T47D (cell line): ENCODE results near the gene IL15.
A peak's percentile ranks its signal among the peaks of the same experiment; 100 is the strongest.

Experiments used
- DNase-seq, 2 experiments: peaks; one replicate each; pipeline versions ENCODE4 v3.0.0 to v3.0.0-alpha.2; 2011 to 2012; ENCODE audit warnings: low read depth in 1 of 2, low spot score in 1 of 2
- JUND ChIP-seq: IDR thresholded peaks from 2 replicates; pipeline ENCODE4 v1.6.1; 2012; ENCODE audit warnings: low read depth
- in situ Hi-C: cut with HindIII; loops from 2 replicates; pipeline ENCODE4 v1.10.0; 2016; ENCODE audit warnings: low sequenced_read_pairs, low pct_unique_long_range_greater_than_20kb

Gene IL15

GRCh38 chr4:141635736-141636081 lies 674 bp upstream of the IL15 start:
- DNase-seq = no peak
- in situ Hi-C loops = no loop called here
- no peak for TF ChIP-seq JUND

DNA sequence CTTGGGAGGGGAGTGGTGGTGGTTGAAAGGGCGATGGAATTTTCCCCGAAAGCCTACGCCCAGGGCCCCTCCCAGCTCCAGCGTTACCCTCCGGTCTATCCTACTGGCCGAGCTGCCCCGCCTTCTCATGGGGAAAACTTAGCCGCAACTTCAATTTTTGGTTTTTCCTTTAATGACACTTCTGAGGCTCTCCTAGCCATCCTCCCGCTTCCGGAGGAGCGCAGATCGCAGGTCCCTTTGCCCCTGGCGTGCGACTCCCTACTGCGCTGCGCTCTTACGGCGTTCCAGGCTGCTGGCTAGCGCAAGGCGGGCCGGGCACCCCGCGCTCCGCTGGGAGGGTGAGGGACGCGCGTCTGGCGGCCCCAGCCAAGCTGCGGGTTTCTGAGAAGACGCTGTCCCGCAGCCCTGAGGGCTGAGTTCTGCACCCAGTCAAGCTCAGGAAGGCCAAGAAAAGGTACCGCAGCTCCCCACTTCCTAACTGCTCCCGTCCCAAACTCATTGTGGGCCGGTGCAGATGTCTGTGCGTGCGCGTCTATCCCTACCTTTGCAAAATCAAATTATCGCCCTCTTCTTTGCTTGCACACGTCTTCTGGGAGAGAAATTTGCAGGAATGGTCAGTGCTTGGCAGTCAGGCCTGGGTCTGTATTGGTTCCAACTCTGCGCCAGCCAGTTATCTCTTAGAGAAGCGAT lies 533 bp downstream of the IL15 start:
- peak; percentile 47 to 54 for DNase-seq
- no peak for TF ChIP-seq JUND
- in situ Hi-C loops = no loop called here

- no peak for DNase-seq
- no peak for TF ChIP-seq JUND
- in situ Hi-C loops = no loop called here
Measured at GRCh38 chr4:141637565-141637964, 1.2 kb downstream of the IL15 start.

GRCh38 chr4:141638230-141638629 lies 1.8 kb downstream of the IL15 start:
- DNase-seq = no peak
- TF ChIP-seq JUND = no peak
- in situ Hi-C loops = no loop called here

DNA sequence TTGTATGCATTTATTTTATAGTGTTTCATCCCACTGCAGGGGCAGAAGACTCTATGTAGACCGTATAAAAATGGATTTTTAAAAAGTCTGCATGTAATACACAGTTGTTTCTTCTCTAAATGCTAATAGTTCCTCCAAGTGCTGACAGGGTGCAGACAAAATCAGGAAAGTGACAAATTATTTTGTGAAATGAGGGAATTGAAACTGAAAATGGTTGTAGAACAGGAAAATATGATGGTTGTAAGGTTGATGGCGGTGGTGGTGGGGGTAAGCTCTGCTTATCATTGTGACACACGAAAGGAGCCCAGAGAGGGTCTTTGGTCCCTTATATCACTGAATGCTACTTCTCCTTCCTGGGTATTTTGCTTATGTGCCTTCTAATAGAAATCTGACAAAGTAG lies 4.3 kb downstream of the IL15 start:
- in situ Hi-C loops = no loop called here
- TF ChIP-seq JUND = no peak
- no peak for DNase-seq

DNA sequence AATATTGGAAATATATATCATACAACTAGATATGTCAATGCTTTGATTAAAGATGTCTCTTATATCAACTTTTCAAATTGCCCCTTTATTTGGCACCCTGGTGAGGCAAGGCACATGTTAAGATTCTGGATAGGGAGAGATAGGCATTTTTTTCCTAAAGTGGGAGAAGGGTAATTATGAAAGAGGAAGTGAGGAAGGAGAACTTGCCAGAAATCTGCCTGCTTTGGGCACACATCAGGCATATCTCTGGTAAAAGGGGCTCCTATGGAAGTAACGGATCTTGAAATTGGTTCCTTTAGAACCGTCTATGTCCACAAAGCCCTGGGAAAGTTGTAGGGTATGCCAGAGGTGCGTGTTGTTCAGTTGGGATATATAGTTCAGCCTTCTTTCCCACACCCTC lies 5.7 kb downstream of the IL15 start:
- DNase-seq = no peak
- TF ChIP-seq JUND = no peak
- in situ Hi-C loops = no loop called here

DNA sequence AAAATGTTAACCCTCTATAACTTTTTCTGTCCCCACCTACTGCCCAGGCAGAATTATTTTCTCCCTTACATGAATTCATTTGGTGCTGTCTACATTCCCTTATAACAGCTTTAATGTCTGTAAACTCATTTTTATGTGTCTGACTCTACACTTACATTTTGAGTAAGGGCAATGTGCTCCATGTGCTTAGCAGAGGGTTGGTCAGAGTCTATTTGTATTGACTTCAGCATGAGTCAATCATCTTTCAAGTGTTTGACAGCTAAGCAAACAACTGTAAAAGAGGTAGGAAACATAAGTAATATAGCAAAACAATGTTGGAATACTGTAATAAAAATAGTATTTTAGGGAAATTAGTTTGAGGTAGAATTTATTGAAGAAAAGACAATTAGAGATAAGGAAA lies 6.3 kb downstream of the IL15 start:
- TF ChIP-seq JUND = no peak
- DNase-seq = no peak
- in situ Hi-C loops = no loop called here

GRCh38 chr4:141643557-141643956 lies 7.2 kb downstream of the IL15 start:
- no peak for TF ChIP-seq JUND
- DNase-seq = no peak
- in situ Hi-C loops = no loop called here

DNA sequence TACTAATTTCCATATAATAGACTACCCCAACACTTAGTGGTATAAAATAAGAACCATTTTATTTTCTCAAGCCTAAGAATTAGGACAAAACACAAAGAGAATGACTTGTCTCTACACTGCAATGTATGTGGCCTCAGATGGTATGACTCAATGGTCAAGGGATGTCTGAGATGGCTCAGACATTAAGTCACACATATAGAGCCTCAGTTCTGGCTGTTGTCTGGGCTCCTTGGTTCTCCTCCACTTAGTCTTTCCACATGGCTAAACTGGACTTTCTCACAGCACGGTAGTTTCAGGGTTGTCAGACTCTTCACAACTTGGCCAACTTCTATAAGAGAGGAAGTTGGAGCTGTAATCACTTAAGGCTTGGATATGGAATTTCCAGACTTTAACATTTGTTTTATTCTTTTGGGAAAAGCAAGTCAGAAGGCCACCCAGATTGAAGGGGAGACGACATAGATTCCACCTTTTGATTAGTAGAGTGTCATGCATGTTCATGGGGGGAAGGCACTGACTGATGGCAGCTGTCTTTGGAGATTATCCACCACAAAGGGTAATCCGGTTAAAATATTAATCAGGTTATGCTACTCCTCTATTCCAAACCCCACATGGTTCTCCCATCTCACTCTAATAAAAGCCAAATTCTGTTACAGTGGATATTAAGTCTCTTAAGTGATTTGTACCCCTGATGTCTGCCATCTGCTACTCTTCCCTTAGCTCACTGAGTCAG lies 9.4 kb downstream of the IL15 start:
- no peak for DNase-seq
- in situ Hi-C loops = no loop called here
- TF ChIP-seq JUND = no peak

DNA sequence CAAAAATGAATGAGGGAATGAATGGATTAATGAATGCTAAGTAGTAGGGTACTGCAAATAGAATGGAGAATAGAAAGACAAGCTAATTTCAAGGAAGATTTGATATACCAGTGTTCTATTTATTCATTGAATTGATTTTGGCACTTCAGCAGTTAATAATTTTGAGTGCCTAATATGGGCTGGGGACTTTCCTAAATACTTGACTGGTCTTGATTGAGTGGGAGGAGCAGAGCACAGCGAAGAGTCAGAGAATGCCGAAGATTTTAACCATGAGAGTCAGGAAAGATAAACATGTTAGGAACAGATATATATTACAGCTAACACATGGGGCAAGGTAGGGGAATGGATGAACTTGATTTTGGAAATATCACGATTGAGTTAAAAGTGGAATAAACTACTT lies 10.6 kb downstream of the IL15 start:
- no peak for TF ChIP-seq JUND
- DNase-seq = no peak
- in situ Hi-C loops = no loop called here

GRCh38 chr4:141647966-141648365 lies 11.6 kb downstream of the IL15 start:
- DNase-seq = no peak
- in situ Hi-C loops = no loop called here
- no peak for TF ChIP-seq JUND

DNA sequence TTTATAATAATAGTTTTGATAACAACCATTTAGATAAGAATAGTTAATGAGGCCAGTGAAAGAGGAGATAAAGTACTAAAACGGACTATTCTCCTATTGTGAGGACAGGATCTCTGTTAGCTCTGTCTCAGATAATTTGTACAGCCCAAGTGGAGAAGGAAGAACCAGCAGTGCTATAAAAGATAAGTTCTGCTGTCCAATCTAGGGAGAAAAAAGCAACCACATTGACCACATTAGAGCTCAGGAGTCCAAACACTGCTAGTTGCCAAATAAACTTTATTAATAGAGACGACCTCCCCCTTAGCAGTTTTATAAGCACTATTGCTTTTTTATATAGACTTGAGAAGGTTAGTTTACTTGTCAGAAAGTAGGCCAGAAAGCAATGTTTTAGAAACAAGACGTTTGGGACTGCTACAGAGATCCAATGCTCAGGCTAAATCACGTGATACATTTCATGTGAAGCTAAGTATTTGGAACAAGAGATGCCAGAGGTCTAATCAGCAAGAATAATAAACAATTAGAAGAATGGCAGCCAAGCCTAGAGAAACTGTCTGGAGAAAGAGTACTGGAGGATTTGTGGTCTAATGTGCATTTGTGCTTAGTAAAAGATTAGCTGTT lies 15.9 kb downstream of the IL15 start:
- no peak for DNase-seq
- in situ Hi-C loops = no loop called here
- no peak for TF ChIP-seq JUND

DNA sequence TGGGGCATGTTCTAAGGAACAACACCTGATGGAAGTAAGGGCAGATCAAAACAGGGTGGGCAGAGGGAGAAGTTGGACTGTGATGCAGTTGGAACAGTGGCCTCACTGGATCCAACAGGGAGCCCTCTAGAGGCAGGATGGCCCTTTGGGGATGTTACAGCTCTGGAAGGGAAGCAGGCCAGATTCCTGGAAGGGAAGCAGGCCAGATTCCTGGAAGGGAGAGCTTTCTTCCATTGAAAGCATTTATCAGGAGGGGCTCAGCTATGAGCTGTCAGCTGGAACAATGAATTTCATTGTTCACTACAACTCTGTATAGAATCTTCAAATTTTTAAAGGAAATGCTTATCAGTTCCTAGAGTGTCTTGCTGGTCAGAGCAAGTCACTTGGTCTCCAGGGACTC lies 17.7 kb downstream of the IL15 start:
- in situ Hi-C loops = no loop called here
- peak in 1 of 2 experiments; percentile 40 for DNase-seq
- no peak for TF ChIP-seq JUND

DNA sequence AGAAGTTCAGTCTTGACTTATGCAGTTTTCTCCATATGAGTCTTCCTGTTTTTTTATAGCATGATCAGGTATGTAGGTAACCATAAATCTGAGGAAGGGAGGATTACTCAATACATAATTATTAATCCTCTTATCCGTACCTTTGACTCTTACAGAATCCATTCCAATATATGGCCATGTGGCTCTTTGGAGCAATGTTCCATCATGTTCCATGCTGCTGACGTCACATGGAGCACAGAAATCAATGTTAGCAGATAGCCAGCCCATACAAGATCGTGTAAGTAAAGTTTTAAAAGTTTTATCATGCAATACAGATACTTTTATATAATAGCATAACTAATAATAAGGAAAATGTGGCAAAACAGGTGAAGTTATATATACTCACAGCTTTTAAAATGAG lies 19.6 kb downstream of the IL15 start:
- in situ Hi-C loops = no loop called here
- DNase-seq = no peak
- no peak for TF ChIP-seq JUND
